Fibroblast of lung (primary cell): ENCODE measurements around the gene CKAP4.

Source experiments
- EZH2 ChIP-seq: IDR thresholded peaks from 2 replicates; pipeline ENCODE4 v1.5.1; 2012; ENCODE audit warnings: low read length, control low read depth, mild to moderate bottlenecking; ENCODE audit errors: missing control alignments
- TF ChIP-seq, protein P1 (sequence below), 2 donors: IDR thresholded peaks in 1 of 2; conservative IDR thresholded peaks in 1 of 2; 1 replicate in 1 of 2; 2 replicates in 1 of 2; pipeline ENCODE4 v1.5.1; 2011 to 2012; ENCODE audit warnings: low read length in 2 of 2, control low read depth in 1 of 2, inconsistent platforms in 1 of 2, low read depth in 1 of 2, mild to moderate bottlenecking in 1 of 2

DNA sequence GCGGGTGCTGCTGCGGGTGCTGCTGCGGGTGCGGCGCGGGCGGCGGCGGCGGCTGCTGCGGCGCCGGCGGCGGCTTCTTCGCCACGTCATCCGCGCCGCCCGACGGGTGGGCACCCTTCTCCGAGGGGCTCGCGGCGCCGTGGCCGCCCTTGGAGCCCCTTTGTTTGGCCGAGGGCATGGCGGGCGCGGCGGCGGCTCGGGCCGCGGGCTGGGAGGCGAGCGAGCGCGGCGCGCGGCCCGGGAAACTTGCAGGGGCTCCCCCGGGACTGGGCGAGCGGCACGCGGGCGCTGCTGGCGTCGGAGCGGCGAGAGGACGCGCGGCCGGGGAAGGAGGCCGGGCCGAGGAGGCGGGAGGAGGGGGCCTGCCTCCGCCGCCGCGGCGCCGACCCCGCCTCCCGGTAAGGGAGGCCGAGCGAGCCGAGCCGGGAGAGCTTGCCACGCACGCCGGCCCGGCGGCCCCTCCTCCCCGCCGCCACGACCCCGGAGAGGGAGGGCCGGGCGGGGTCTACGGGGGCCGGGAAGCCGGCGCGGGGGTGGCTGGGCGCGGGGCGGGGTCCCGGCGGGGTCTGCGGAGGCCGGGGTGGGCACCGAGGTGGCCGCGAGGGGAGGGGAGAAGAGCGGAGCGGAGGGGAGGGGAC, at the start of gene CKAP4:
- TF ChIP-seq, protein P1, sequence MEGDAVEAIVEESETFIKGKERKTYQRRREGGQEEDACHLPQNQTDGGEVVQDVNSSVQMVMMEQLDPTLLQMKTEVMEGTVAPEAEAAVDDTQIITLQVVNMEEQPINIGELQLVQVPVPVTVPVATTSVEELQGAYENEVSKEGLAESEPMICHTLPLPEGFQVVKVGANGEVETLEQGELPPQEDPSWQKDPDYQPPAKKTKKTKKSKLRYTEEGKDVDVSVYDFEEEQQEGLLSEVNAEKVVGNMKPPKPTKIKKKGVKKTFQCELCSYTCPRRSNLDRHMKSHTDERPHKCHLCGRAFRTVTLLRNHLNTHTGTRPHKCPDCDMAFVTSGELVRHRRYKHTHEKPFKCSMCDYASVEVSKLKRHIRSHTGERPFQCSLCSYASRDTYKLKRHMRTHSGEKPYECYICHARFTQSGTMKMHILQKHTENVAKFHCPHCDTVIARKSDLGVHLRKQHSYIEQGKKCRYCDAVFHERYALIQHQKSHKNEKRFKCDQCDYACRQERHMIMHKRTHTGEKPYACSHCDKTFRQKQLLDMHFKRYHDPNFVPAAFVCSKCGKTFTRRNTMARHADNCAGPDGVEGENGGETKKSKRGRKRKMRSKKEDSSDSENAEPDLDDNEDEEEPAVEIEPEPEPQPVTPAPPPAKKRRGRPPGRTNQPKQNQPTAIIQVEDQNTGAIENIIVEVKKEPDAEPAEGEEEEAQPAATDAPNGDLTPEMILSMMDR (conservative IDR thresholded peaks at IDR 0.05 in 1 of 2, IDR thresholded peaks at IDR 0.05 in 1 of 2; ENCODE audit: low read depth in 1 of 2, low read length in 2 of 2): no peak
- no peak for TF ChIP-seq EZH2
